GM23248 (cell line): ENCODE results near the gene KCNK6. TPM values are rescaled to one million over a fixed set of nuclear protein-coding genes. Genes with fewer than 3 reads are reported as not detected.

Experiments used
- DNase-seq: peaks from one replicate; pipeline ENCODE4 v3.0.0-alpha.2; 2015
- H2AFZ ChIP-seq: fragments of 200-600 bp; sonication (generic); 2 replicates; pipeline ENCODE4 v1.6.1; 2016; ENCODE audit warnings: antibody characterized with exemption
- H3F3A ChIP-seq: fragments of 200-600 bp; sonication (generic); 2 replicates; pipeline ENCODE4 v1.6.1; 2016; ENCODE audit warnings: mild to moderate bottlenecking, antibody characterized with exemption, mixed run types; ENCODE audit not compliant: insufficient read depth
- H3K27ac ChIP-seq: fragments of 200-600 bp; sonication (generic); 2 replicates; pipeline ENCODE4 v1.5.1; 2016; ENCODE audit warnings: mild to moderate bottlenecking
- H3K27me3 ChIP-seq: fragments of 200-600 bp; sonication (generic); replicated peaks from 2 replicates; pipeline ENCODE4 v1.6.1; 2016; ENCODE audit warnings: mild to moderate bottlenecking; ENCODE audit not compliant: insufficient read depth
- H3K36me3 ChIP-seq: fragments of 200-600 bp; sonication (generic); 2 replicates; pipeline ENCODE4 v1.6.1; 2016; ENCODE audit warnings: low read depth, mild to moderate bottlenecking
- H3K4me1 ChIP-seq: fragments of 200-600 bp; sonication (generic); 2 replicates; pipeline ENCODE4 v1.6.1; 2016; ENCODE audit warnings: mild to moderate bottlenecking; ENCODE audit not compliant: insufficient read depth
- H3K4me2 ChIP-seq: fragments of 200-600 bp; sonication (generic); one replicate; pipeline ENCODE4 v1.6.1; 2016; ENCODE audit warnings: mild to moderate bottlenecking; ENCODE audit not compliant: unreplicated experiment
- H3K4me3 ChIP-seq: fragments of 200-600 bp; sonication (generic); 2 replicates; pipeline ENCODE4 v1.5.1; 2016; ENCODE audit warnings: mild to moderate bottlenecking
- H3K79me2 ChIP-seq: fragments of 200-600 bp; sonication (generic); 2 replicates; pipeline ENCODE4 v1.6.1; 2016; ENCODE audit warnings: mild to moderate bottlenecking; ENCODE audit not compliant: insufficient read depth
- H3K9ac ChIP-seq: fragments of 200-600 bp; sonication (generic); 2 replicates; pipeline ENCODE4 v1.6.1; 2016; ENCODE audit warnings: mild to moderate bottlenecking
- H3K9me2 ChIP-seq: fragments of 200-600 bp; sonication (generic); 2 replicates; pipeline ENCODE4 v1.6.1; 2016; ENCODE audit warnings: mixed run types, mild to moderate bottlenecking, moderate library complexity; ENCODE audit not compliant: insufficient read depth
- H3K9me3 ChIP-seq: fragments of 200-600 bp; sonication (generic); one replicate; pipeline ENCODE4 v1.6.1; 2017; ENCODE audit warnings: low read depth
- H4K20me1 ChIP-seq: fragments of 200-600 bp; sonication (generic); 2 replicates; pipeline ENCODE4 v1.6.0; 2016; ENCODE audit not compliant: insufficient read depth
- EZH2 ChIP-seq: fragments of 200-600 bp; sonication (generic); IDR thresholded peaks from 2 replicates; pipeline ENCODE4 v1.6.1; 2018; ENCODE audit warnings: antibody characterized with exemption, mild to moderate bottlenecking; ENCODE audit not compliant: insufficient read depth, poor library complexity, severe bottlenecking
- EZH2phosphoT487 ChIP-seq: fragments of 200-600 bp; sonication (generic); IDR thresholded peaks from 2 replicates; pipeline ENCODE4 v1.6.1; 2018; ENCODE audit warnings: antibody characterized with exemption, moderate library complexity, mild to moderate bottlenecking, low read depth; ENCODE audit not compliant: insufficient read depth
- WGBS, 2 experiments: methylation state at CpG; one replicate each; pipeline ENCODE4 v1.1.6; 2015 to 2017; ENCODE audit warnings: low lambda C conversion rate in 2 of 2, low coverage in 1 of 2; ENCODE audit errors: missing lambda C conversion rate in 2 of 2; 5-methylcytosine and 5-hydroxymethylcytosine counted together
- in situ Hi-C: fragments of 300-500 bp; cut with MboI; formaldehyde crosslinking; loops from 2 replicates; pipeline ENCODE4 v1.15.0; 2020
- polyA plus RNA-seq: library from polyadenylated mRNA; unstranded; fragments of >200 nt; fragmentation: Nextera tagmentation; extraction: Ambion mirVana; gene quantifications from 2 replicates; pipeline ENCODE4 v1.2.1, GENCODE V29; 2016
- total RNA-seq: library from RNA; depleted of rRNA; stranded (reverse); fragments of >200 nt; shearing (Covaris generic); gene quantifications from 2 replicates; pipeline ENCODE4 v1.2.3, GENCODE V29; 2014

KCNK6 gene
- total and polyA plus RNA-seq, 2 experiments from 2014 or later = 12.1 to 15.5 TPM

DNA sequence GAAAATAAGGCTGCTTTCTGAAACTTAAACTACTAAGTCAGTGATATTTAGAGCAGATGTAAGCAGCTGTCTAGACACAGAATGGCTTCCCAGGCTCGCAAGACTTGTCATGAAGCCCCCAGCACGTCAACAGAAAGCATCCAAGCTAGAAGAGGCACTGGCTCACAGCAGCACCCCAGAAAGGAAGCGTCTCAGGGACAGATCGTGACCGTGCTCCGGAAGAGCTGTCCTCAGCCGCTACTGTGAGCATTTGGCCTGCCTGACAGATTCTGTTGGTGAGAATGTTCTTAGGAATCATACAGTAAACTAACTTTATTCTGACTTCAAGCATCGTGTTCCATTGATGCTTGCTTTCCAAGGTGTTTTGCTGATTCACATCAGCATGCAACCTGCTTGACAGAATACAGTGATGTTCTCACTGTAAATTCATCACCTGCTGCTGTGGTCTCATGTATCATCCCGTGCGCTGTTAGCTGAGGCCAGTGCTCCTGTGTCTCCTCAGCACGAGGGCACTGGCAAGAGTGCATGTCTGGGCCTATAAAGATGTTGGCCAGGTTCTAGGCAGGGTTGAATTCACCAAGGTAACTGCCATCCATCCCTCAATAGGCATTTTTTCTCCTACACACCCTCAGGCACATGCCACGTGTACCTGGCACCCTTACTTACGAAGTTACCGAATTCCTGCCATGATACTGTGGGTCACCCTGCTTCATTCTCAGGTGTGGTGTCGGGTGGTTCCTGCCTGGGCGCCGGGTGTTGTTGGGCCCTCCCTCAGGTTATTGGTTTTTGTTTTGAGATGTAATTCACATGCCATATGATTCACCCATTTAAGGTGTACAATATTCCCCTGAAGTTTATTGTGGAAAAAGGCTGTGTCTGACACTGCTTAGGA, 39.4 kb upstream of the KCNK6 start:
- Histone ChIP-seq H3K27me3 (no peaks in the 10 kb centered on the region), H2AFZ (no peak overlapping the region), H3K9me2 (no peaks in the 10 kb centered on the region), H3K27ac (no peak overlapping the region), H3K4me3 (no peak overlapping the region), H3K36me3 (no peaks in the 10 kb centered on the region), H4K20me1 (no peaks in the 10 kb centered on the region), H3K4me2 (no peak overlapping the region), H3K9me3 (no peaks in the 10 kb centered on the region), H3K4me1 (peaks cover 30% of the 10 kb centered on the region), H3K9ac (no peak overlapping the region), H3F3A (peaks cover 31% of the 10 kb centered on the region), H3K79me2 (no peaks in the 10 kb centered on the region)
- in situ Hi-C loops = no loop called here
- TF ChIP-seq EZH2phosphoT487 (no peak), EZH2 (no peak)
- WGBS, 2 experiments = 79% methylated on average over 17 of the region's 17 CpGs
- DNase-seq = no peak

DNA sequence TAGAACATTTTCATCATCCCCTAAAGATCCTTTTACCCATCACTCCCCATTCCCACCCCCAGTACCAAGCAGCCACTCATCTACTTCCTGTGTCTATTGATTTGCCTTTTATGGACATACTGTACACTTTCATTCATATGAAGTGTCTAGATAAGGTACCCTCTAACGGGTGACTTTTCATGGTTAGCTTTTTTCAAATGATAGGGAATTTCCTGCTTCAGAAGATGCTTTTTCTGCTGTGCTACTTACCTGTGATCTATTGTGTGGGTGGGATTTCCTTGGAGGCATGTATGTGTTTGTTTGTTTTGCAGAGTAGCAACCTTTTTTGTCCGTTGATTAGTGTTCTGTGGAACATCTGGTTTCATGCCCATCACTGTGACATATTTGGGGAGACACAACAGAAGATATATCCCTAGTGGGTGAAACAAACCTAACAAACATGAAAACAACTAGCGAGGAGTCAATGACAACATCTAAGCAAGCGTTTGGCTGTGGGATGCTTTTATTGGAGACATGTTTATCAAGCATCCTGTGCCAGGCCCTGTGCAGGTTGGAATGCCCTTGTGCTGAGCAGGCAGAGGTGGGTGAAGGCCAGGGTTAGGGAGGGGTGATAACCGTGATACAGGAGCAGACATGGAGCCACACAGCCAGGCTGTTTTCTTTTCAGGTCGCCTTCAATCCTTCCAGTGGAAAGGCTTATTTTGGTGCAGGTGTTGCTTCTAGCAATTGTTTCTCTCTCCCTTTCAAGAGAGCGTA, 37.7 kb upstream of the KCNK6 start:
- Histone ChIP-seq H3K9ac (no peak overlapping the region), H3K9me3 (no peaks in the 10 kb centered on the region), H2AFZ (no peak overlapping the region), H3K9me2 (no peaks in the 10 kb centered on the region), H3K79me2 (no peaks in the 10 kb centered on the region), H3K4me2 (no peak overlapping the region), H3K4me1 (peaks cover 34% of the 10 kb centered on the region), H3K4me3 (no peak overlapping the region), H4K20me1 (no peaks in the 10 kb centered on the region), H3F3A (peaks cover 28% of the 10 kb centered on the region), H3K27ac (no peak overlapping the region), H3K36me3 (no peaks in the 10 kb centered on the region), H3K27me3 (no peaks in the 10 kb centered on the region)
- whole genome bisulfite sequencing, 2 experiments = 69 to 74% methylated on average over 7 of the region's 7 CpGs
- TF ChIP-seq EZH2phosphoT487 (no peak), EZH2 (no peak)
- DNase-seq = no peak
- in situ Hi-C loops = no loop called here

DNA sequence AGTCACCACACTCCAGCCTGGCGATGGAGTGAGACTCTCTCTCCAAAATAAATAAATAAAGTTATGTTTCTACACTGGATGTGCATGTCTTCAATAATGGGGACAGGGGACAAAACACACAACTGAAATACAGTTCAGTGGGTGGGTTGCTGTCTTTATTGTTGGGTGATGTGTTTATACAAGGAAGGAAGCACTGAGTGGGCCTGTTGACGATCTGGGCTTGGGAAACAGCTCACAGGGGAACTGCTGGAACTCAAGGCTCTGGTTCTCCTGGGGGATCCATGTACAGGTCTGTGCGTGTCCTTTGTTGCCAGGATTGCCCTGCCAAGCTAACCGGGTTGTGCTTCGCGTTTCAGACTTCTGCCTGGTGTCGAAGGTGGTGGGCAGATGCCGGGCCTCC, 36.4 kb upstream of the KCNK6 start:
- Histone ChIP-seq H4K20me1 (no peaks in the 10 kb centered on the region), H3K36me3 (no peaks in the 10 kb centered on the region), H2AFZ (no peak overlapping the region), H3K79me2 (no peaks in the 10 kb centered on the region), H3K27ac (no peak overlapping the region), H3K4me1 (peaks cover 21% of the 10 kb centered on the region), H3K9me2 (no peaks in the 10 kb centered on the region), H3K4me2 (no peak overlapping the region), H3K9ac (no peak overlapping the region), H3K27me3 (no peaks in the 10 kb centered on the region), H3F3A (peaks cover 15% of the 10 kb centered on the region), H3K9me3 (no peaks in the 10 kb centered on the region), H3K4me3 (no peak overlapping the region)
- TF ChIP-seq EZH2phosphoT487 = no peak
- TF ChIP-seq EZH2 = no peak
- in situ Hi-C loops = no loop called here
- WGBS, 2 experiments = 93 to 96% methylated on average over 6 to 8 of the region's 8 CpGs
- DNase-seq = no peak

DNA sequence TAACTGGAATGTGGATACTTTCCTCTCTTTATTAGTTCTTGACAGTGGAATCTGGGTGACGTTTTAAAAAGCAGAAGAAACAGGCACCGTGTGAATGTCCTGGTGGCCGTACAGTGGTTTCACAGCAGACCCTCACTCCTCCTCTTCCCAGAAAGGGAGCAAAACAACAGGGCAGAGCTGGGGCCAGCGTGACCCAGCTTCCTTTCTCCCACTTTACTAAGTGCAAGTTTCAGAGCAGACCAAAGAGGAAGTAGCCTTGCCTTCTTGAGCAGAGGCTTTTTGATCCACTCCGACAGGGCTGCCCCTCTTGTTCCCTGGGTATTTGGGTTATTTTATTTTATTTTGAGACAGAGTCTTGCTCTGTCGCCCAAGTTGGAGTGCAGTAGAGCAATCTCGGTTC, 35.2 kb upstream of the KCNK6 start:
- Histone ChIP-seq H3K36me3 (no peaks in the 10 kb centered on the region), H3K9me3 (no peaks in the 10 kb centered on the region), H3F3A (0 out of 2 replicates have a peak, but pooled peaks cover 6% of the 10 kb centered on the region), H3K9ac (no peak overlapping the region), H3K4me1 (peaks cover 15% of the 10 kb centered on the region), H2AFZ (no peak overlapping the region), H3K27me3 (no peaks in the 10 kb centered on the region), H3K79me2 (no peaks in the 10 kb centered on the region), H3K4me3 (no peak overlapping the region), H4K20me1 (no peaks in the 10 kb centered on the region), H3K27ac (no peak overlapping the region), H3K4me2 (no peak overlapping the region), H3K9me2 (no peaks in the 10 kb centered on the region)
- DNase-seq = no peak
- 76 to 80% methylated on average over 7 of the region's 7 CpGs for WGBS, 2 experiments
- no peak for TF ChIP-seq EZH2
- no peak for TF ChIP-seq EZH2phosphoT487
- in situ Hi-C loops = no loop called here
